Effector memory CD4-positive, alpha-beta T cell (primary cell): Measurements from ENCODE around the gene SLC38A8.

Source experiments
- DNase-seq, 3 donors: peaks; one replicate each; pipeline ENCODE4 v3.0.0-alpha.2; 2020
- H3K27ac ChIP-seq: 2 replicates; pipeline ENCODE4 v1.7.0; 2013; ENCODE audit warnings: mild to moderate bottlenecking, low read length, moderate library complexity; ENCODE audit not compliant: insufficient read depth, poor library complexity, severe bottlenecking
- H3K27me3 ChIP-seq: replicated peaks from 2 replicates; pipeline ENCODE4 v1.7.0; 2013; ENCODE audit warnings: mild to moderate bottlenecking, low read length; ENCODE audit not compliant: insufficient read depth, control insufficient read depth, poor library complexity, severe bottlenecking
- H3K36me3 ChIP-seq: 2 replicates; pipeline ENCODE4 v1.7.0; 2013; ENCODE audit warnings: mild to moderate bottlenecking, low read length, moderate library complexity; ENCODE audit not compliant: control insufficient read depth, insufficient read depth
- H3K4me1 ChIP-seq: 2 replicates; pipeline ENCODE4 v1.7.0; 2013; ENCODE audit warnings: low read length, mild to moderate bottlenecking; ENCODE audit not compliant: control insufficient read depth, insufficient read depth, poor library complexity, severe bottlenecking
- H3K4me3 ChIP-seq: 2 replicates; pipeline ENCODE4 v1.7.0; 2013; ENCODE audit warnings: low read length, low read depth, mild to moderate bottlenecking; ENCODE audit not compliant: insufficient read depth, poor library complexity, severe bottlenecking
- H3K9me3 ChIP-seq: 2 replicates; pipeline ENCODE4 v1.7.0; 2013; ENCODE audit warnings: mild to moderate bottlenecking, low read length, moderate library complexity; ENCODE audit not compliant: control insufficient read depth

The SLC38A8 gene

DNA sequence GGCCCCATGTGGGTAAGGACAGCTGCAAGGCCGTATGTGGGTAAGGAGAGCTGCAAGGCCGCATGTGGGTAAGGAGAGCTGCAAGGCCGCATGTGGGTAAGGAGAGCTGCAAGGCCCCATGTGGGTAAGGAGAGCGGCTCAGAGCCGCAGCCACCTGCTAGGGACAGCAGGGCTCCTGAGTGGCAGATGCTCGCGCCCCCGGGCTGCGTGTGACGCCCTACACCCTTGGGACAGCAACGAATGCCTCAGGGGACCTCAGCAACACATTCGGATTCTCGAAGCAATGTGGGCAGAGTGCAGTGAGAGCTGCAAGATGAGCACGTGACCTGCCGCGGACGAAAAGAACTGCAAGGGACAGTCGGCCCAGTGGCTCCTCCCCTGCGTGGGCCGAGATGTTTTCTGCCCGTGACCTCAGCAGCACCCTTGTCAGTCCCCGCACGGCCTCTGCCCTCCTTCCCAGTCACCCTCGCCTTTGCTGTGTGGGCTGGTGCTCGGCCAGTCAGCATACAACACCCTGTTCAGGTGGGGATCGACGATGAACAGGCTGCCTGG lies 9.6 kb upstream of the SLC38A8 start:
- Histone ChIP-seq H3K4me1 (no peaks in the 10 kb centered on the region), H3K9me3 (no peaks in the 10 kb centered on the region), H3K36me3 (peaks cover 64% of the 10 kb centered on the region), H3K4me3 (no peak overlapping the region), H3K27me3 (no peaks in the 10 kb centered on the region), H3K27ac (no peak overlapping the region)
- DNase-seq, result no peak

DNA sequence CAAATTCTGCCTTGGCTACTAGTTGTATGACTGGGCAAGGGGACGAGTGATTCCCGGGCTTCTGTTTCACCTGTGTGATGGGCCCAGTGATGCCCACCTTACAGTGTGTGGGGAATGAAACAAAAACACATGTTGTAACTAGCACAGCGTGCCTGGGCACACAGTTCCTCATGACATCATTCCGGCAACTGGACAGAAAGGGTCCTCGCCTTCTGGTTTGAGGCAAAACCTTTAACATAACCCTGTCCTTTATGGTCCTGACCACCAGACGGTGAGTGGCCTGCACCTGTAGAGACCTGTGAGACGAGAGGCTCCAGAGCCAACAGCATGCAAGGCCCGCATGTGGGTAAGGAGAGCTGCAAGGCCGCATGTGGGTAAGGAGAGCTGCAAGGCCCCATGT lies 7.7 kb upstream of the SLC38A8 start:
- Histone ChIP-seq H3K4me1 (no peaks in the 10 kb centered on the region), H3K9me3 (no peaks in the 10 kb centered on the region), H3K27me3 (no peaks in the 10 kb centered on the region), H3K36me3 (peaks cover 47% of the 10 kb centered on the region), H3K27ac (no peak overlapping the region), H3K4me3 (no peak overlapping the region)
- no peak for DNase-seq

DNA sequence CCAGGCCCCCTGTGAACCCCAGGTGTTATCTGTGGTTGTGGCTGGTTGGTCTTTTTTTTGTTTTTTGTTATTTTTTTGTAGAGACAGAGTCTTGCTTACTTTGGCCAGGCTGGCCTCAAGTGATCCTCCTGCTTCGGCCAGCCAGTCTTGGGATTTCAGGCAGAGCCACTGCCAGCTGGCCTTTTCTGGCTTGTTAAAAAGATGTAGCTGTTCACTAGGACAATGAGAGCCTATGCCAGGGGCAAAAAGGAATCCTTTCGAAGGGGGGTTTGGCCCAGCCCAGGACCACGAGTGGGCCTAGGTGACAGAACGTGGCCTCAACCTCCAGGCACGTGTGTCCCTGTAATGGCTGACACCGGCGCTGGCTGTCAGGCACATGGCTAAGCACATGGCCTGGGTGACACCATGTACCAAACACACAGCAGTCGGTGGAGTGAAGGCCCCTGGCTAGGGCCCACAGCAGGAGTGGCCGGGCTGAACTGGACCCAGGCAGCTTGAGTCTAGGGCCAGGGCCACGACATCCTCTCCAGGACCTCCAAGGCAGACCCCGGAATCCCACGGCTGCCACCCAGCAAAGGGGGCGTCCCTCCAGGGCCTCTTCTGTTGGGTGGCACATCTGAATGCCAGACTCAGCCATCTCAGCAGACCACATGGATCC lies 6.9 kb upstream of the SLC38A8 start:
- Histone ChIP-seq H3K27ac (no peak overlapping the region), H3K9me3 (no peaks in the 10 kb centered on the region), H3K27me3 (no peaks in the 10 kb centered on the region), H3K36me3 (peaks cover 39% of the 10 kb centered on the region), H3K4me3 (no peak overlapping the region), H3K4me1 (no peaks in the 10 kb centered on the region)
- DNase-seq, result no peak

DNA sequence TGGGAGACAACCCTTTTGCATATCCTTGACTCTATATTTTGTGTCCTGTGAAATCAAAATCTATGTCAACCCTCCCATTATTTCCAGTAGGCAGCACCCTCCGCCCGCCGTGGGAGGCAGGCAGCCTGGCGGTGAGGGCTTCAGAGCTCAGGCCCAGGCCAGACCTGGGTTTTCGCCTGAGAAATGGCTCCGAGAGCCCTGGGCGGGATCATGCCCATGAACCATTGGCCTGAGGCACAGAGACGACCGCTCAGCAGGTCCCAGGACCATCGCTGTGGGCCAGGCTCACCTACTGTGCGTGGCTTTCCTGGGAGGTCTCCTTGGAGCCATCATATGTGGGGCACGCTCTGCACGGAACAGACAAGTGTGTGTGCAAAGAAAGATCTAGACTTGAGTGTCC lies 6.3 kb upstream of the SLC38A8 start:
- peaks cover 32% of the 10 kb centered on the region for H3K36me3 ChIP-seq
- no peak for DNase-seq
- no peaks in the 10 kb centered on the region for H3K4me1 ChIP-seq
- H3K27me3 ChIP-seq, result no peaks in the 10 kb centered on the region
- no peak overlapping the region for H3K27ac ChIP-seq
- H3K4me3 ChIP-seq, result no peak overlapping the region
- H3K9me3 ChIP-seq, result no peaks in the 10 kb centered on the region

DNA sequence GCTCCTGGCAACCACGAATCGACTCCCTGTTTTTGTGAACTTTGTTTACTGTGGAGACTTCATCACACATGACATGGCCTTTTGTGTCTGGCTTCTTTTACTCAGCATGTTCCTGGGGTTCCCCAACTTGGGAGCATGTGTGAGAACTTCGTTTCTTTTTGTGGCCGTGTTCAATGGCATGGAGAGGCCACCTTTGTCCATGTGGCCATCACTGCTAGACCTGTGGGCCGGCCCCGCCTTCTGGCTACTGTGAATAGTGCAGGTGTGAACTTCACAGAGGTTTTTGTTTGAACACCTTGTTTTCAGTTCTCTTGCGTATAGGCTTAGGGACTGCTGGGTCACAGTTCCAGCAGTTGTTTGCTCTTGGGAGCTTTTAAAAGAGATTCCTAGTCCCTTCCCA lies 5.7 kb upstream of the SLC38A8 start:
- no peak overlapping the region for H3K27ac ChIP-seq
- no peaks in the 10 kb centered on the region for H3K4me1 ChIP-seq
- no peak for DNase-seq
- no peaks in the 10 kb centered on the region for H3K27me3 ChIP-seq
- no peak overlapping the region for H3K4me3 ChIP-seq
- H3K36me3 ChIP-seq, result peaks cover 26% of the 10 kb centered on the region
- no peaks in the 10 kb centered on the region for H3K9me3 ChIP-seq

DNA sequence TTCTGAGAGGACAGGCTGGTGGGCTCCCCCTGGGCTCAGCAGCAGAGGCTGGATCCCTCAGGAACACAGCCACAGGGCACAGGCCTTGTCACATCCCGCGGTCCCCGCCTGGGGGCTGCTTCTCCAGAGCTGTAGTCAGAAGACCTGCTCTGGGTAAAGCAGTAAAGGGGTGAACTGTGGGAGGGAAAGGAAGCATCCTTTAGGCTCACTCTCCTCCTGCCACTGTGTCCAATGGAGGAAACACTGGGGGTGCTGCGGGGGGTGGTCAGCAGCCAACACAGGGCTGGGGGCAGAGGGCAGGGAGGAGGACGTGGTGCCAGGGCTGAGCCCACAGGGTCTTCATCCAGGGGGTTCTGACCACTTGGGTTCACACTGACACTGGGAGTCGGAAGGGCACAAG lies 5.0 kb upstream of the SLC38A8 start:
- no peak overlapping the region for H3K27ac ChIP-seq
- no peak for DNase-seq

DNA sequence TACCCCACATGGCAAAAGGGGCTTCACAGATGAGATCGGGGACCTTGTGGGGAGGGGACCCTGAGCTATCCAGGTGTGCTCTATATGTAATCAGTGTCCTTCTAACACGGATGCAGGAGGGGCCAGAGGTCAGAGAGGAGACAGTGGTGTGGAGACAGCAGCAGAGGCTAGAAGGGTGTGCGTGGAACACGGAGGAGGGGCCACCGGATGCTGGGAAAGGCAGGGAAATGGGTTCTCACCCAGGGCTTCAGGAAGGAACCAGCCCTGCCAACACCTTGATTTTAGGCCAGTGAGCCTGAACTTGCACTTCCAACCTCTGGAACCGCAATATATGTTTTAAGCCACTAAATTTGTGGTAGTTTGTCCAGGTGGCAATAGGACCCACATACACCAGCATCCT lies 4.6 kb upstream of the SLC38A8 start:
- Histone ChIP-seq H3K9me3 (no peaks in the 10 kb centered on the region), H3K4me1 (no peaks in the 10 kb centered on the region), H3K27me3 (no peaks in the 10 kb centered on the region), H3K36me3 (peaks cover 16% of the 10 kb centered on the region), H3K4me3 (no peak overlapping the region), H3K27ac (no peak overlapping the region)
- no peak for DNase-seq

More for the DNA sequence above, 5.0 kb upstream of the SLC38A8 start:
- no peak overlapping the region for H3K4me3 ChIP-seq
- H3K27me3 ChIP-seq, result no peaks in the 10 kb centered on the region
- H3K4me1 ChIP-seq, result no peaks in the 10 kb centered on the region
- H3K36me3 ChIP-seq, result peaks cover 20% of the 10 kb centered on the region
- H3K9me3 ChIP-seq, result no peaks in the 10 kb centered on the region

DNA sequence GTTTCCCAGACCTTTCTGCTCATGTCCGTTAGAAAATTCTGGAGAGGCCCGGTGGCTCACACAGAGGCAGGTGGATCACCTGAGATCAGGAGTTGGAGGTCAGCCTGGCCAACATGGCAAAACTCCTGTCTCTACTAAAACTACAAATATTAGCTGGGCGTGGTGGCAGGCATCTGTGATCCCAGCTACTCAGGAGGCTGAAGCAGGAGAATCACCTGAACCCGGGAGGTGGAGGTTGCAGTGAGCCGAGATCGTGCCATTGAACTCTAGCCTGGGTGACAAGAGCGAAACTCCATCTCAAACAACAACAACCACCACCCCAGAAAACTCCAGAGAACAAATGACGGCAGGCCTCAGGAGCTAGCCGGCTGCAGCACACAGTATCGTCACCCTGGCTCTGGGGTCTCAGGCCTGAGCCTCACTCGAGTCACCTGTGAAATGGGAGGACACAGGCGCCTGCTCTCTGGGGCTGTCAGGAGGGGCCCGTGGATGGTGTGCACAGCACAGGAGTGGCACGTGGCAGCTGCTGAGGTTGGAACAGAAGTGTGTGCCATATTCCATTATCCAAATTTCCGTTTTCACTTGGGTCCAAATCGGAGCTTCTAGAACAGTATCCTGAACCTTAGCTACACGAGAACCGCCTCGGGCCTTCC lies 3.3 kb upstream of the SLC38A8 start:
- no peaks in the 10 kb centered on the region for H3K9me3 ChIP-seq
- H3K4me1 ChIP-seq, result no peaks in the 10 kb centered on the region
- no peaks in the 10 kb centered on the region for H3K27me3 ChIP-seq
- no peak overlapping the region for H3K4me3 ChIP-seq
- no peak for DNase-seq
- peaks cover 13% of the 10 kb centered on the region for H3K36me3 ChIP-seq
- H3K27ac ChIP-seq, result no peak overlapping the region

DNA sequence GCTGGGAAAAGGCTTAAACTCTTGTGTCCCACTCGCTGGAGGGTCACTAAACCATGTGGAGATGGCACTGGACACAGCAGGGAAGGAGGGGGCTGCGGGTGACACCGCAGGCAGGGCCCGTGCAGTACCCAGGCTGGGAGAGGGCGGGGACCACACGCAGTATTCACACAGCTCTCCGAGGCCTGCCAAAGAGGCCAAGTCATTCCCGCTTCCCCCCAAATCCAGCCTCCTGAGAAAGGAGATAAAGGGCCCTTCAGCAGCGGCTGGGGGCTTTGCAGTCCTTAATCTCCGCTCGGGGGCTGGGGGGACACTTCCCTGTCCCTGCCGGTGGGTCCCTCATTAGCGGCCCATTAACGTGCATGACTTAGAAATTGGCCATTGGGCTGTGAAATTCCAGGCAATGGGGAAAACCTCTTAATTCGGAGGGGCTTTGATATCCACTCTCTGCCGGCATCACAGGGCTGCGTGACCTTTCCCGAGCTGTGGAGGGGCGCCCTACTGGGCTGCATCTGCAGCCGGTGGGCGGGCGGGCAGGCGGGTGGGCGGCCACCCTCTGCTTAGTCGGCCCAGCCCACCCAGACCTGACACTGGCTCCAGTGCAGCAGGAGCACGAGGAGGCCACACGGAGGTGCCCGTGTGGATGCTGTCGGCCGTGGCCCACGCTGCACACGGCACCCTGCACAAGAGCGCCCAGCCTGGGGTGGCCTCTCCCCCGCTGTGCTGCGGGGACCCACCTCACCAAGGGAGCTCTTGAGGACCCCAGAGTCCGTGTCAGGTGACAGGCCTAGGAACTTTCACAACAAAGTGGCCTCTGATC lies 2.6 kb upstream of the SLC38A8 start:
- DNase-seq, result no peak
- Histone ChIP-seq H3K27ac (no peak overlapping the region), H3K4me1 (no peaks in the 10 kb centered on the region), H3K27me3 (no peaks in the 10 kb centered on the region), H3K9me3 (no peaks in the 10 kb centered on the region), H3K4me3 (no peak overlapping the region), H3K36me3 (peaks cover 8% of the 10 kb centered on the region)

DNA sequence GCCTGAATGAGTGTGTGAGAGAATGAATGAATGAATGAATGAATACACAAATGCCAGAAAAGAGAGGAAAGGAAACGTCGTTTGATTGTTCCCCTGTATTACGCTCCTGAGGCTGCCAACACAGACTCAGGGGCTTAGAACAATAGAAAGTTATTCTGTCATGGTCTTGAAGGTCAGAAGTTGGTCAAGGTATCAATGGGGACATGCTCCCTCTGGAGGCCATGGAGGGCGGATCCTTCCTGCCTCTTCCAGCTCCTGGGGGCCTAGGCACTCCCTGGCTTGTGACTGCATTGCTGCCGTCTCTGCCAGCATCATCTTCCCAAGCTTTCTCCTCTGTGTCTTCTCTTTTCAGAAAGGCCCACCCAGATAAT lies 1.5 kb upstream of the SLC38A8 start:
- H3K4me3 ChIP-seq, result no peak overlapping the region
- H3K9me3 ChIP-seq, result no peaks in the 10 kb centered on the region
- H3K27me3 ChIP-seq, result no peaks in the 10 kb centered on the region
- no peaks in the 10 kb centered on the region for H3K36me3 ChIP-seq
- no peak for DNase-seq
- H3K27ac ChIP-seq, result no peak overlapping the region
- no peaks in the 10 kb centered on the region for H3K4me1 ChIP-seq
